NCI-H226 (cell line): ENCODE results near the gene KIF3A.
"Not testable (repeated sequence)": the region's sequence is repeated elsewhere in the genome, so short reads cannot be mapped to it uniquely, and the experiment has no call there.

Experiments
- DNase-seq: peaks from one replicate; pipeline ENCODE4 v3.0.0-alpha.2; 2015

KIF3A gene

GRCh38 chr5:132714456-132715307, 22.7 kb downstream of the KIF3A start:
- DNase-seq, result no peak

- DNase-seq, result no peak
Measured at GRCh38 chr5:132708645-132709044, 28.7 kb downstream of the KIF3A start.

DNA sequence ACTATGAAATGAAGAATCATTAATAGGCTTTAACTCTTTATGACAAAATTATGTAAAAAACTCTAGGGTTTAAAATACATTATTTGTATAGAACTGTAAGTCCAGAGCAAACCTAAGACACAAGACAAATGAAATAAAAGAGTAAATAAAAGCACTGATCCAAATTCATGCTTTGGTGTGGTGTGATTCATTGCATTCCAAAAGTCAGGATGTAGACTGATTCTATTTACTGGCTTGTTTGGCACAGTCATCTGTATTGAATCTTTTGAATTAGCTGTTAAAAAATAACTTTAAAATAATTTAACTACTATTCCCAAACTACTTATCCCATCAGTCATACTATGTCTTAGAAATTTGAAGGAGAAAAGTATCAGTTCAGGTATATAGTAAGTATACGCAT, 32.5 kb downstream of the KIF3A start:
- DNase-seq, result peak; percentile 28

DNA sequence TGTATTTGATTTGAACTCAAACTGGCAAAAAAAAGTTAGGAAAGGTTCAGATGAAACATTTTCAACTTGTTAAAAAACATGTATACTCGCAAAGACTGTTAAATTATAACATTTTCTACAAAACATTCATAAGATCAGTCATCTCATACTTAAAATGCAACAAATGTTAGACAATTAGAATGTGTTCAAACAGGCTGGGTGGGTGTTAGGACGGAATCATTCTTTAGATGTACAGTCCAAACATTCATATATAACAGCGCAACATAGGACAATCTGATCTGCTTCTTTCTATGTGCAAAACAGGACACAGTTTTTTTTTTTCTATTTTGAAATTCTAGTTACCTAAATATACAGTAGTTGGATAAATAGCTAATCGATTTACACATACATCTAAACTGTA, 41.4 kb downstream of the KIF3A start:
- DNase-seq, result no peak

DNA sequence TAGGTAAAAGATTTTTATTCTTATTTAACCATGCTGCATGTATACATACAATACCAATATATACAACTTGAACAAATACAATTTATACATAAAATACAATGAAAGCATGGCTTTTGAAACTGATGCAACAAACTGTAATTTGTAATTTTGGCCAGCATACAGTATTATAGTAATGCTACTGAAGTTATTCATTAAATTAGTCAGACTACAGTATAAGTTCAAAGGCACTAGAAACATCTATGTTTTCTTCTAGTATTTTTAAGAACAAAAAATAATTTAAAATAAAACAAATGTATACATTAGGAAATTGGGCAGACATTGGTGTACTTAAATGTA, 44.7 kb downstream of the KIF3A start:
- DNase-seq, result no peak

DNA sequence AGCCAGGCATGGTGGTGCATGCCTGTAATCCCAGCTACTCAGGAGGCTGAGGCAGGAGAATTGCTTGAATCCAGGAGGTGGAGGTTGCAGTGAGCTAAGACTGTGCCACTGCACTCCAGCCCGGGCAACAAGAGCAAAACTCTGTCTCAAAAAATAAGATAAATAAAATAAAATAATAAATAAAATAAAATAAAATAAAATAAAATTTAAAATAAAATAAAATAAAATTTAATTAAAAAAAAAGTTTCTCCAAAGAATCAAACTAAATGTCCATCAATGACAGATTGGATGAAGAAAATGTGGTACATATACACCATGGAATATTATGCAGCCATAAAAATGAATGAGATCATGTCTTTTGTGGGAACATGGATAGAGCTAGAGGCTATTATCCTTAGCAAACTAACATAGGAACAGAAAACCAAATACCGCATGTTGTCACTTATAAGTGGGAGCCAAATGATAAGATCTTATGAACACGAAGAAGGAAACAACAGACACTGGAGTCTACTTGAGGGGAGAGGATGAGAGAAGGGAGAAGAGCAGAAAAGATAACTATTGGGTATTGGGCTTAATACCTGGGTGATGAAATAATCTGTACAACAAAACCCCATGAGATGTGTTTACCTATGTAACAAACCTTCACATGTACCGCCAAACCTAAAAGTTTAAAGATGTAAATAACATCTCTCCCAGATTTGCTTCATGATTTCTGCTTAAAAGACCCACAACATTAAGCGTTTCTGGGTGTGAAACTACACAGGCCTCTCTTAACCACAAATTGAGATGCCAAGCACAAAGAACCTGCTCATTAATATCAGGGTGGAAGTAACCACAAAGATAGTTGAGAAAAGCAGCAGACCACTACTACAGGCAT, 45.4 kb downstream of the KIF3A start:
- not testable (repeated sequence) for DNase-seq

- DNase-seq, result no peak
Measured at GRCh38 chr5:132690156-132690555, 47.2 kb downstream of the KIF3A start.

GRCh38 chr5:132689513-132689912, 47.8 kb downstream of the KIF3A start:
- DNase-seq, result no peak

GRCh38 chr5:132688536-132689339, 48.6 kb downstream of the KIF3A start:
- DNase-seq, result peak; percentile 37

- DNase-seq, result no peak
Measured at GRCh38 chr5:132687995-132688394, 49.4 kb downstream of the KIF3A start.

DNA sequence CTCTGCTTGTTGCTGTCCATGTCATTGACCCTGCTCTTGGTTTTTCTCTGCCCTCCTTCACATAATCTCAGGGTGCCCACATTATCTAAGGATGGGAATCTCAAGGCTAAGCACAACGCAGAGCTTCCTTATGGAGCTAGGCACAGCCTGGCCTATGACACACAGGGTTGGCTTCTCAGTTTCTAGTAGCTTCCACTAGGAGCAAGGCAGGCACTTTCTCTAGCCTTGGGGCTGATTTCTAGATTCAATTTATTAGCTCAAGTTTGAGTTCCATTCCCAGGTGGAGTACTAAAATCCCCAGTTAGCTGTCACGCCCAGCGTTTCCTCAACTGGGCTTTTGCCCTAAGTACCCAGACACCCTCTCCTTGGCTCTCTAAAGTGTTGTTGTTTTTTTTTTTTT, 51.2 kb downstream of the KIF3A start:
- no peak for DNase-seq

GRCh38 chr5:132684922-132685720, 52.2 kb downstream of the KIF3A start:
- DNase-seq, result no peak

DNA sequence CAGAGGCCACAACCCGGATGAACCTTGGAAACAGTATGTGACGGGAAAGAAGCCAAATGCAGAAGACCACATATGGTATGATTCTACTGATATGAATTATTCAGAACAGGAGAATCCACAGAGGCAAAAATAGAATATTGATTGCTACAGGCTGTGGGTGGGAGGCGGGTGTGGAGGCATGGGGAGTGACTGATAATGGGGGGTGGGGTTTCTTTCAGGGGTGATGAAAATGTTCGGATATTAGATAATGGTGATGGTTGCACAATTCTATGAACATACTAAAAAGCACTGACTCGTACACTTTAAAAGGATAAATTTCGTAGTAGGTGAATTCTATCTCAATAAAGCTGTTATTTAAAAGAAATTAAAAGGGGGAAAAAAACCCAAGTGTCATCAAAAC, 52.9 kb downstream of the KIF3A start:
- no peak for DNase-seq

- no peak for DNase-seq
Measured at GRCh38 chr5:132681983-132682382, 55.4 kb downstream of the KIF3A start.

DNA sequence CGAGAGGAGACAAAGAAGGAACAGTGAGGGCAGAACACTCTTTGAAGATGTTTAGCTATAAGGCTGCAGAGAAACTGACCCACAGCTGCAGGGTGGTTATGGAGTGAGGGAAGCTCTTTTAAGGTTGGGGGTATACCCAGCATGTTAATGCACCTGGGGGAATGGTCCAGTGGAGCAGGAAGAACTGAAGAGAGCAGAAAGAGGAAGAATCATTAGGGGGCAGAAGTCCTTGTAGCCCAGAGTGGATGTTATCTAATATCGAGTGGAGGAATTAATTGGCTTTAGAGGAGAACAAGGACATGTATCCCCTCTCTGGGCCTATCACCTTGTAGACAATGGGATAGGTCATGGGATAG, 55.9 kb downstream of the KIF3A start:
- no peak for DNase-seq

DNA sequence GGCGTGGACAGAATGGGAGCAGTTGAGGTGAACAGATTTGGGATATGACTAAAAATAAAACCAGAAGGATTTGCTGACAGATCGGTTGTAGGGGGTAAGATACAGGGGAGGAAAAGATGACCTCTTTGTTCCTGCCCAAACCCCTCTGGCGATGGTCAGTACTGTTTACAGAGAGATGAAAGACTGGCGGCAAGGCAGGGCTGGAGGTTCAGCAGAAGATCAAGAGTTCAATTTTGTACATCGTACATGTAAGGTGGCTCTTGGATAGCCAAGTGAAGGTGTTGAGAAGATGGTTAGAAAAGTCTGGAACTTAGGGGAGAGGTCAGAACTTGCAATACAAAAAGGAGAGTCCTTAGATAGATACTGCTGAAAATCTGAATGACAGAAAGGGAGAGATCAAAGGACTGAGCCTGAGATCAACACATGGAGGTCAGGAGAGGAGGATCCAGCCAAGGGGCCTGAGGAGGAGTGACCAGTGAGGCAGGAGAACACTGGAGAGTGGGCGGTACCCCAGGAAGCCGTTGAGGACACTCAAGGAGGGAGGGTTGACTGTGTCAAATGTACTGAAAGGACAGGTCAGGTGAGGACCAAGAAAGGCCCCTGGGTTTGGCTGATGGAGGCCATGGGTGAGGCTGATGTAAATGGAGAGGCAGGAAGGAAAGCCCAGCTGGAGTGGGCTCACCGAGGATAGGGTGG, 56.4 kb downstream of the KIF3A start:
- no peak for DNase-seq

GRCh38 chr5:132679717-132680380, 57.5 kb downstream of the KIF3A start:
- no peak for DNase-seq

GRCh38 chr5:132679166-132679565, 58.2 kb downstream of the KIF3A start:
- no peak for DNase-seq

DNA sequence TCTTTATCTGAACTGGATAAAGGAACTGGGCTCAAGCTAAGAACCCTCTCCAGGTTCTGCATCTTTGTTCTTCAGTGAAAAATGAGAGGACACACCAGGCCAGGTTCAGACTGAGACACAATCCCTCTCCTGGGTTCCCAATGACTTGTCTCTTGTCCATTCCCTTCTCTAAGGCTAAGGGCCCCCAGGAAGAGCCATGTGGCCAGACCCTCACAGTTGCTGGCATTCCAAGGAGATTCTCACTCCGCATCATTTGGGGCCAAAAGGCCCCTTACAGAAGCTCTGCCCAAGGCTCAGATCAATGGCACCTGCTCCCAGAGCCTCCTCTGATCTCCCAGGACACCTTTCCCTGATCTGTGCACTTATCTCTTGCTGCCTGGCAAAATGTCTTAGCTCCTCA, 58.6 kb downstream of the KIF3A start:
- no peak for DNase-seq

- no peak for DNase-seq
Measured at GRCh38 chr5:132677682-132678400, 59.5 kb downstream of the KIF3A start.

- DNase-seq, result peak; percentile 87
Measured at GRCh38 chr5:132677191-132677590, 60.2 kb downstream of the KIF3A start.
